ENCODE data around the gene GIMAP2.

DNA sequence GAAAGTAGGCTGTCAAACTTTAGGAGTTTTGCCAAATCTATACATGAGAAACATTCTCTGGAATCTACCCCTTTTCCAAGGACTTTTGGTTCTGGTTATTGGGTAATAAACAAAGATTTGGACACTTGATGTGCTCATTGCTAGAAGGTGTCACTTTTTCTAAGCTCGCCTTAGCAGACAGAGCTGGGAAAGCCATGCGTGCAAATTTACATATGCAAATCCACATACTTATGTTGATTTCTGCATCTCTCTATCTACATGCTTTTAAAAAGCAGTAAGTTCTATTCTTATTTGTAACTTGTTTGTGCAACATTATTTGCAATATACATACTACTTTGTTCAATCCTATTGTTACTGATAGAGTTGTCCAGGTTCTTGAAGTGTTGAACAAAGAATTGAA is 30.8 kb upstream of the GIMAP2 start:
- TF ChIP-seq, protein P1, sequence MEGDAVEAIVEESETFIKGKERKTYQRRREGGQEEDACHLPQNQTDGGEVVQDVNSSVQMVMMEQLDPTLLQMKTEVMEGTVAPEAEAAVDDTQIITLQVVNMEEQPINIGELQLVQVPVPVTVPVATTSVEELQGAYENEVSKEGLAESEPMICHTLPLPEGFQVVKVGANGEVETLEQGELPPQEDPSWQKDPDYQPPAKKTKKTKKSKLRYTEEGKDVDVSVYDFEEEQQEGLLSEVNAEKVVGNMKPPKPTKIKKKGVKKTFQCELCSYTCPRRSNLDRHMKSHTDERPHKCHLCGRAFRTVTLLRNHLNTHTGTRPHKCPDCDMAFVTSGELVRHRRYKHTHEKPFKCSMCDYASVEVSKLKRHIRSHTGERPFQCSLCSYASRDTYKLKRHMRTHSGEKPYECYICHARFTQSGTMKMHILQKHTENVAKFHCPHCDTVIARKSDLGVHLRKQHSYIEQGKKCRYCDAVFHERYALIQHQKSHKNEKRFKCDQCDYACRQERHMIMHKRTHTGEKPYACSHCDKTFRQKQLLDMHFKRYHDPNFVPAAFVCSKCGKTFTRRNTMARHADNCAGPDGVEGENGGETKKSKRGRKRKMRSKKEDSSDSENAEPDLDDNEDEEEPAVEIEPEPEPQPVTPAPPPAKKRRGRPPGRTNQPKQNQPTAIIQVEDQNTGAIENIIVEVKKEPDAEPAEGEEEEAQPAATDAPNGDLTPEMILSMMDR (IDR thresholded peaks at IDR 0.05), result no peak
- TF ChIP-seq POLR2A (IDR thresholded peaks at IDR 0.05), result no peak
